Posterior cingulate gyrus (tissue), 11 donors: ENCODE measurements around the gene PIP5K1C.
"Not testable (repeated sequence)": the region's sequence is repeated elsewhere in the genome, so short reads cannot be mapped to it uniquely, and the experiment has no call there.

Experiments
- DNase-seq, 10 donors: peaks; one replicate each; pipeline versions ENCODE4 v3.0.0 to v3.0.0-alpha.2; 2020 to 2021; ENCODE audit warnings: mixed read lengths in 3 of 10
- intact Hi-C: fragments of 100-400 bp; cut with DNase I; formaldehyde crosslinking; loops from one replicate; pipeline ENCODE4 v1.15.1; 2023

Gene PIP5K1C

DNA sequence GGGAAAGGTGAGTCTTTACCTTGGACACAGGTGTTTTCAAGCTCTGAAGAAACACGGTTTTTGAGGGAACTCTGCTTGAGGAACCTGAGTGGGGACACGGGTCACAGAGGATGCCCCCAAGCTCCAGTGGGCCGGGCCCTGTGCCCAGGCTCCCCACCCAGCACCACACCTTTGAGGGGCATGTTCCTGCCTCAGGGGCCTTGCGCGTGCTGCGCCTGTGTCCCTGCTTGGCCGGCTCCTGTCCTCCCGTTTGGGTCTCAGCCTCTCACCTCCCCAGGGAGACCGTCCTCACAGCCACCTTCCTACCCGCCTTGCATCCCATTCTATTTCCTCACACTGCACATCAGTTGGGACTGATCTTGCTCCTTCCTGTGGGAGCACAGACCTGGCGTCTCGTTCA, 21.1 kb downstream of the PIP5K1C start:
- no peak for DNase-seq
- intact Hi-C loops = no loop called here

- intact Hi-C loops = no loop called here
- DNase-seq = no peak
These were observed 22.1 kb downstream of the PIP5K1C start for GRCh38 chr19:3678188-3678587.

DNA sequence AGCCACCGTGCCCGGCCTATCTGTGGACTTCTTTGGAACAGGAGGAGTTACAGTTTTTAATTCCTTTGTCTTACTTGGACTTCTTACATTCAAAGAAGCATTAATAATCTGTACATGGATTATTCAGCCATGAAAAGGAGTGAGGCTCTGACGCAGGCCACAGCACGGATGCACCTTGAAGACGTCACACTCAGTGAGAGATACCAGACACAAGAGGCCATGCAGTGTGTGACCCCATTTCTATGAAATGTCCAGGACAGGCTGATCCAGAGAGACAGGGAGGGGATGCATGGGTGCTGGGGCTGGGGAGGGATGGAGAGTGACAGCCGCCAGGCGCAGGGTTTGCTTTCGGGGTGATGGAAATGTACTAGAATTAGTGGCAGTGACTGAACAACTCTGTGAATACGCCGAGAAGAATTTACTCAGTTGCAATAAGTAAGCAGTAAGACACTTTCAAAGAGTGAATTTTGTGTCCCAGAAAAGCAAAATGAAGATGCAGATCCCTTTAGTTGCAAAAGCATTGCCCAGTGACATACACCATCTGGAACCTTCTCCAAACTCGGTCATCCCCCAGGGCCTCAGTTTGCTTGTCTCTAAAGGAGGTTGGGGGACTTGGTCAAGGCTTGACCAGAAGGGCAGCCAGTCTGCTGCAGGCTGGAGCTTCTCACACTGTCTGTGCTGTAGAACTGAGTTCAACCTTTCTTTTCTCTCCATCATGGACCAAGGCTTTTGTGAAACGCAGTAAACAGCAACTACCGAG, 25.3 kb downstream of the PIP5K1C start:
- intact Hi-C loops = no loop called here

GRCh38 chr19:3673506-3674439, 26.5 kb downstream of the PIP5K1C start:
- intact Hi-C loops = no loop called here
- DNase-seq = no peak

More for the DNA sequence above, 25.3 kb downstream of the PIP5K1C start:
- no peak for DNase-seq

DNA sequence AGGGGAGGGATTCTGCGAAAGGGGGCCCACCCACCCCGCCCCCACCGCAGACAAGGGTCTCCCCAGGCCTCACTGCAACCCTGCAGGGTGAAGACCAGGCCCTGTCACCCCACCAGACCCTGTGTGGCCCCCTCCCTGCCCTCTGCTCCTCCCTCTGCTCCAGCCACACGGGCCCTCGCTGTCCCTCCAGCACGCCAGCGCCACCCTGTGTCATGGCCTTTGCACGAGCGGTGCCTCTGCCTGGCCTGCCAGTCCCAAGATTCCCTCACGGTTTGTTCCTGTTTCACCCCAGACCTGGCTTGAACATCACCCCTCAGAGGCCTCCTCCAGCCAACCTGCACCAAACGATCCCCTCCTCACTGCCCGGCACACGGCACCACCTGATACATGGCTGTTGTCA, 27.3 kb downstream of the PIP5K1C start:
- intact Hi-C loops = no loop called here
- no peak for DNase-seq

DNA sequence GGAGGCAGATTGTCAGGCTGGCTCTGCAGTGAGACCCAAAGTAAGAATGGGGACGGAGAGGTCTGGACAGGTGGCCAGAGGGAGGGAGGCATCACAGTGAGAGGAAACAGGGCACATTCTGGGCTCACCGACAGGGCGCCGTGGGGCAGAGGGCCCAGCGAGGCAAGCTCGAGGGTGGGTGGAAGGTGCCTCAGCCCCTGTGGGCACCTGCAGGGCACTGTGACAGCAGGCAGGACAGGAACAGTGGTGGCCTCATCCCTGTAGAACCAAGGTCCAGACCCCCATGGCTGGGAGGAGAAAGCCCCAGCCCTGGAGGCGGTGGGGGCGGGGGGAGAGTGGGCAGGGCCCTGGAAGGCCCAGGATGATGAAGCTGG, 27.7 kb downstream of the PIP5K1C start:
- no peak for DNase-seq
- intact Hi-C loops = no loop called here

GRCh38 chr19:3671680-3672574, 28.3 kb downstream of the PIP5K1C start:
- DNase-seq = no peak
- intact Hi-C loops = no loop called here

DNA sequence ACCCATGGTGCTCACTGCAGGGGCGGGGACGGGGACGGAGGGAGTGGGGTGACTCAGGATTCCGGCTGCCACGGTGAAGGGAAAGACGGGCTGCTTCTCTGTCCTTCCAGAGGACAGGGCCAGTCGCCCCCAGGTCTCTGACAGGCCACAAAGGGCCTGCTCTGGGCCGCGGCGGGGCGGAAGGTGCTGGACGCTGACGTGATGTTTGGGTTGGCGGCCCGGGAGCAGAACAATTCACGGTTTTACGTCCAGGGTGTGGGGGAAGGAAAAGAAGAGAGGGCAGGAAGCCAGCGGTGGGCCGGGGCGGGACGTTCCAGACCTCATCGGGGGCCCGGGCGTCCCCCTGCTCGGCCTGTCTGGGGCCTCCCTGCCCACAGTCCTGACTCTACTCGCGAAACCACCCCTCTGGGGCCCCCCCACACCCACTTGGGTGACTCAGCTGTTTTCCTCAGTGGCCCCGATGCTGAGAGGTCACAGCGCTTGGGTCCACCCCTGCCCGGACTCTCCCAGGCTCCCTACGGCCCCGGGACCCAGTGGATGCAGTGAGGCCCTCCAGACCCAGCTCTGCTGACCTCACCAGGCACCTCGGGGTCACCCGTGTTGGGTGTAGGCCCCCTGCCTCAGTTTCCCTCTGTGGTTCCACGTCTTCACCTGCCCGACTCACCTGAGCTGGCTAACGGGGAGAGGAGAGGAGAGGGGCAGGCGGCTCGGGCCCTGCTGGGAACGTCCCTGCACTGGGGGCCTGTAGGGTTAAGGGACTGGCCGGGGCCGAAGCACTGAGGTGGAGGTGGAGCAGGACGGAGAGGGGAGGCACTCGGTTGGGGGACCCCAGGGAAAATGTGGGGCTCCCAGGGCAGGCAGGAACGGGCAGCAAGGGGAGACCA, 29.2 kb downstream of the PIP5K1C start:
- DNase-seq = no peak
- intact Hi-C loops = no loop called here

DNA sequence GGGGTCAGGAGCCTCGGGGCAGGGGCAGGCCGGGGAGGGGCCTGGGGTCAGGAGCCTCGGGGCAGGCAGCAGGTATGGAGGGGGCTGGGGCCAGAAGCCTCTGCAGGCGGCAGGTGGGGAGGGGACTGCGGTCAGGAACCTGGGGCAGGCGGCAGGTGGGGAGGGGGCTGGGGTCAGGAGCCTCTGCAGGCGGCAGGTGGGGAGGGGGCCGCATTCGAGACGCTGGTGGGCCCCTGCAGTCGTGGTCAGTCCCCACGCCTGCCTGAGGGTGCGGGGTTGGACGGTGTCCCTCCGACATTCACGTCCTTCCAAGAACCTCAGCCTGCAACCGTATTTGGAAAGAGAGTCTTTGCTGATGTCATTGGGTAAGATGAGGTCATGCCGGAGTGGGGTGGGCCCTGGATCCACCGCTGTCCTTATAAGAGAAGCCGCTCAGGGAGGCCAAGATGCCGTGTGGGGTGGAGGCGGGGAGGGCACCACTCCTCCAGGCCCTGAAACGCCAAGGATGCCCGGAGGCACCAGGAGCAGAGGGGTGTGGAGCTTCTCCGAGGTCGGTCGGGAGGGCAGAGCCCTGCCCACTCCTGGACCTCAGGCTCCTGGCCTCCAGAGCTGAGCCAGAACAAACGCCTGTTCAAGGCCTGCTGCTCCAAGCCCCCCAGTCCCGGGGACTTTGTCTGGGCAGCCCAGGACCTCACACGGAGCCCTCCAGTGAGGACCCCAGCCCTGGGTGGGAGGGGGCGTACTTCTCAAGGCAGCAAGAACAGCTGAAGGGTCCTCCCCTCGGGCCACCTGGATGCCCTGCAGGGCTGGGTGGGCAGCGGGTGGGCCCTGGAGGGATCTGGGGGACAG, 30.1 kb downstream of the PIP5K1C start:
- peak in 1 of 10 donors; percentile 44 for DNase-seq
- intact Hi-C loops = no loop called here

DNA sequence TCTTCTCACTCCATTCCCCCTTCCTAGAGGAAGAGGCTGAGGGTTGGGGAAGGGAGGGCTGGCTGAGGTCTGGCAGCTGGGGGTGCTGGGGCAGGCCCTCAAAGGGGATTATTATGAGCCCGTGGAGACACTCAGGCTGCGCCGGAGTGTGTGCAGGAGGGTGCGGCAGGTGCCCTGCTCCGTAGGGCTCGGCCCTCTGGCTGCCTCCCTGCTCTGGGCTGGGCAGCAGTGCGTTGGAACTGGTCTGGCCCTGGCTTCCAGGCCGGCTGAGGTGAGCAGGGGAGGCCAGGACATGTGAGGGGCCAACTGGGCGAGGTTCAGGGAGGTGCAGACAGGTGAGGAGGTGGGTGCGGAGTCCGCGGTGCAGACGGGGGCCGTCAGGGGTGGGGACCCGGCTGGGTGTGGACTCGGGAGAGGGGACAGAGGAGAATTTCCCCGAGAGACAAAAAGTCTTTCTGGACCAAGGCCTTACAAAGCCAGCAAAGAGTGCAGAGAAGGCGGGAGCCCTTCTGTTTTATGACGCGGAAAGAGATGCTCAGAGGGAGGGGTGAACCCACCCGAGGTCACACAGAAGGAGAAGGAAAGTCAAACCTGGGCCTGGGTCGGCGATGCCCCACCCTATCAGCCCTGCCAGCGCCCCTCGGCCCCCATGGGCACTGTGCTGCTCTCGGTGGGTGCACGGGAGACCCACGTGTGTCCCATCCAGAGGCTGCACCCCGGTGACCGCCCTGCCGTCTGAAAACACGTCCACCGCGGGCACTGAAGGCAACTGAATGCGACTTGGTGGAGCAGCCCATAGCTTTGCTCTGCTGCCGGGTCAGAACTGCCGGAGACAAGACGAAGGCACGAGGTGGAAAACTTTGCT, 31.0 kb downstream of the PIP5K1C start:
- intact Hi-C loops = no loop called here
- DNase-seq = no peak

DNA sequence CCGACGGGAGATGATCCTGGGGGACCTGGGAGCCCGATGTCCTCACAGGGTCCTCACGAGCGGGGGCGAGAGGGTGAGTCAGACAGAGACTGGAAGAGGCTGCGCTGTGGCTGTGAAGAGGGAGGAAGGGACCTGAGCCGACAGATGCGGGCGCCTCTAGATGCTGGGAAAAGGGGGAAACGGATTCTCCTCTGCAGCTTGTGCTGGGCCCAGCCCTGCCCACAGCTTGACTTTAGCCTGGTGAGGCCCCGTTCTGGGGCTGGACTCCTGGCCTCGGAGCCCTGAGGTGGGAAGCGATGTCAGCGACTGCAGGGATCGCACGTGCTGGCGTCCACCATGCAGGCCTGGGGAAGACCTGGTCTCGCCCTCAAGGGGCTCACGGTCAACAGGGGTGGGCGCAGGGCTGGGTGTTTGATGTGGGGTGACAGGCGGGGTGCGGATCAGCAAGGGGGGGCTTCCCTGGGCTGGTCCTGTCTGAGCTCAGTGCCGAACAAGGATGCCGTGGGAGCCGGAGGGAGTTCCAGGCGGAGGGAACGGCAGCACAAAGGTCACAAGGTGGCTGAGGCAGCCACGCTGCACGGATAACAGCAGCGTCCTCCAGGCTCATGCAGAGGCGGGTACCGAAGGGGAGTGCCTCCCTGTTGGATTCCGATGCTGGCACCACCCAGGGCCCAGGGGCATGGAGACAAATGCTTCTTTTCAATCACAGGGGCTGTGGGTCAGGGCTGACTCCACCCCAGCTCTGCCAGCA, 31.8 kb downstream of the PIP5K1C start:
- peak in 6 of 10 donors; percentile 45 to 93 (median 78) for DNase-seq
- intact Hi-C loops = no loop called here

- no peak for DNase-seq
- intact Hi-C loops = loop anchor here (2.0 kb wide), 1 partner anchor 33 kb away; the partner anchor contains the start of gene PIP5K1C
These were observed 32.5 kb downstream of the PIP5K1C start for GRCh38 chr19:3667766-3668165.

DNA sequence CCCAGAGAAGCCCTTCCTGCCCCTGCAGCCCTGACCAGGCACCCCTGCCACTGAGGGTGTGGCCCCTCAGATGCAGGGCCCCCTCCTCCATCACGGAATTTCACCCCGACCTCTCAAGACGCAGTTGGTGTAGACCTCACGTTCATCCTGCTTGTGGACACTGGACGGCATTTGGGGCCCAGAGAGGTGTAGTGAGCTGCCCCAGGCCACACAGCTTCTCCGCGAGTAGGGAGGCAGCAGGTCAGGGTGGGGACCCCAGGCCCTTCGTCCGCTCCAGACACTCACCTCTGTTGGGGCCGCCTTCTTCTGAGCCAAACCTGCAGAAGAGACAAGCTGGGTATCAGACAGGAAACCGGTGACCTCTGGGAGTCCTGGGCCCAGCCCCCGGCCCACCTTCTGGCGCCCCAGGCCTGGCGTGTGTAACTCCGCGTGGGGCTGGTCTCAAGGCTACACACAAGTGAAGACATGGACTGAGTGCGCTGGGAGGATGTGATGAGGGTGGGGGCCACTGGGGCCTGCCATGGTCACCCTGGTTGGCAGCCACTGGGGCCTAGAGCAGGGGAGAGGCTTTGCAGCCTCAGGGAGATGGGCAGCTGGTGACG, 33.1 kb downstream of the PIP5K1C start:
- intact Hi-C loops = loop anchor here (2.0 kb wide), 1 partner anchor 34 kb away; the partner anchor contains the start of gene PIP5K1C
- no peak for DNase-seq

DNA sequence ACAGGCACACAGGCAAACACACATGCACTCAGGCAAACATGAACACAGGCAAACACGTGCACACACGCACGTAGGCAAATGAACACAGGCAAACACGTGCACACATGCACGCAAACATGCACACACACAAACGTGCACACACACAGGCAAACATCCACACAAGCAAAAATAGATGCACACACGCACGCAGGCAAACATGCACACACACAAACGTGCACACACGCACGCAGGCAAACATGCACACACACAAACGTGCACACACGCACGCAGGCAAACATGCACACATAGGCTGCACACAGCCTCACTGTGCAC, 33.8 kb downstream of the PIP5K1C start:
- intact Hi-C loops = loop anchor here (2.0 kb wide), 1 partner anchor 34 kb away; the partner anchor contains the start of gene PIP5K1C
- DNase-seq = not testable (repeated sequence)

DNA sequence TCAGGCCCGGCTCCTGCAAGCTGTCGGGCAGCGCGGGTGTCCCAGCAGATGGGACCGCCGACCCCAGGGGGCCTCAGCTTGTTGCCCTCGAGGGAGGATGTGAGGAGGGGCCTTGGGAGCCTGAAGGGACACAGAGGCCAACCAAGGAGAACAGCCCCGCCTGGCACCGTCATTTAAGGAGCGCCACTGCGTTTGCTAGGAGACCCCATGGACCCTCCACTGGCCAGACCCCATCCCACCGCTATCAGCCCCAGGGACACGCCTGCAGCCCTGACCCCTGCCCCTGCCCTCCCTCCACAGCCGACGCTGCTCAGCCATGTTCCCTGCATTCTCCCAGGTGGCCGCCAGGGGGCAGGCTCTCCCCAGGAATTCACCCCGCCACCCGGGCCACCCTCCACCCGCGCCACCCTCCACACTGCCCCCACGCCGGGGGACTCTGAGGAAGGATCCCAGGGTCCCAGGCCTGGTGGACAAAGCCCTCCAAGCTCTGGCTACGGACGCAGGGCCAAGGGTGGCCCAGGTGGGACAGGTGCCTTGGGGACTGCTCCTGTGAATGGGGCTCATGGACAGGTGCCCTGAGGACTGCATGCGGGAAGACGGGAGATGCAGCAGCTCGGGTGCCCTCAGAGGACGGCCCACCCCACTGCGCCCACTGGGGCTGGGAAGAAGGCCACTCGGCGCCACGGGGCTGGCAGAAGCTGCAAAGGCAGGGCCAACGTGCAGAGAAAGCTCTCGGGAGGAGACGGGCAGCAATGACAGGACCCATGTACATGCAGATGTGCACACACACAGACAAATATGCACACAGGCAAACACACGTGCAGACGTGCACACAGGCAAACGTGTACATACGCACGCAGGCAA, 34.4 kb downstream of the PIP5K1C start:
- DNase-seq = peak; percentile 49 to 95 (median 78)
- intact Hi-C loops = loop anchor here (2.0 kb wide), 1 partner anchor 35 kb away; the partner anchor contains the start of gene PIP5K1C
